ENCODE results near the gene TBCA. TPM values are rescaled to one million over a fixed set of nuclear protein-coding genes. Genes with fewer than 3 reads are reported as not detected.

TBCA gene
- total and polyA plus RNA-seq, 2 donors (not counting 3 experiments of a cell fraction or from before 2014, with no cell fraction given), result 48.2 to 206 TPM

- H3K4me3 ChIP-seq (replicated peaks in 1 of 3; ENCODE audit: insufficient read depth in 1 of 3, low read depth in 1 of 3, low read length in 3 of 3), result no peak overlapping the region
- no peaks in the 10 kb centered on the region for H3K36me3 ChIP-seq (ENCODE audit: control insufficient read depth in 2 of 2, extremely low read depth in 1 of 2, insufficient read depth in 2 of 2, low read length in 2 of 2)
- FAIRE-seq, result no peak
- no peaks in the 10 kb centered on the region for H4K20me1 ChIP-seq (replicated peaks; ENCODE audit: control insufficient read depth, extremely low read depth, insufficient read depth, low read length)
- no peak for TF ChIP-seq MYC (IDR thresholded peaks at IDR 0.05; ENCODE audit: low read depth, low read length)
- TF ChIP-seq JUN (IDR thresholded peaks at IDR 0.05; ENCODE audit: borderline replicate concordance, insufficient read depth, insufficient read length, low read depth), result no peak
- TF ChIP-seq POLR2AphosphoS5 (IDR thresholded peaks at IDR 0.05; ENCODE audit: insufficient read depth, low read depth, low read length), result no peak
- no peak for TF ChIP-seq MAX (IDR thresholded peaks at IDR 0.05; ENCODE audit: insufficient read depth, insufficient read length)
- TF ChIP-seq GATA2 (IDR thresholded peaks at IDR 0.05; ENCODE audit: insufficient read depth, insufficient read length, low read depth, low read length), result no peak
- TF ChIP-seq POLR2A (IDR thresholded peaks at IDR 0.05; ENCODE audit: low read depth, low read length), result no peak
- TF ChIP-seq FOS (IDR thresholded peaks at IDR 0.05; ENCODE audit: borderline replicate concordance, insufficient read depth, low read length), result no peak
- no peak for TF ChIP-seq CTCF (IDR thresholded peaks at IDR 0.05; ENCODE audit: extremely low read depth in 1 of 2, insufficient read depth in 1 of 2, low read depth in 1 of 2, low read length in 2 of 2)
- TF ChIP-seq EZH2 (IDR thresholded peaks at IDR 0.05; ENCODE audit: borderline replicate concordance, low read depth, low read length, severe bottlenecking), result no peak
- ChIA-PET CTCF (interaction anchor here (1.1 kb wide), 1 partner anchor 17 kb away, joined by 5 read pairs; no protein-coding TSS in a partner anchor), POLR2A (no interaction called here)
- dilution Hi-C loops (cut with MboI; ENCODE audit: extremely low pct_ligation_motif_present, low sequenced_read_pairs) (no loop called here), intact Hi-C loops (cut with micrococcal nuclease) (no loop called here)
- no peaks in the 10 kb centered on the region for H3K9me1 ChIP-seq (replicated peaks; ENCODE audit: control insufficient read depth, extremely low read depth, insufficient read depth, low read length)
- H3K9ac ChIP-seq (replicated peaks; ENCODE audit: extremely low read depth, insufficient read depth, low read length), result no peak overlapping the region
- peaks cover 20 to 32% of the 10 kb centered on the region in 2 experiments for H3K27me3 ChIP-seq (ENCODE audit: control insufficient read depth in 2 of 2, insufficient read depth in 2 of 2, low read length in 2 of 2)
- BruUV-seq (replicated peaks), result no TSS peak
- no peaks in the 10 kb centered on the region for H3K79me2 ChIP-seq (ENCODE audit: control insufficient read depth, insufficient read depth, low read length)
- no peaks in the 10 kb centered on the region for H3K4me1 ChIP-seq (ENCODE audit: control insufficient read depth, extremely low read depth, insufficient read depth, low read length)
- H3K27ac ChIP-seq (ENCODE audit: insufficient read depth, low read depth, low read length), result no peak overlapping the region
- H2AFZ ChIP-seq (ENCODE audit: low read depth, low read length), result no peak overlapping the region
- DNase-seq (ENCODE audit: low read depth, low spot score), result no peak
- no peak overlapping the region for H3K4me2 ChIP-seq (ENCODE audit: insufficient read depth, low read length)
- H3K9me3 ChIP-seq (replicated peaks; ENCODE audit: control insufficient read depth, insufficient read depth, low read length), result no peaks in the 10 kb centered on the region
Observed at GRCh38 chr5:77663090-77663863, 112.9 kb downstream of the TBCA start.

All from endothelial cell of umbilical vein (primary cell).